ENCODE measurements around the gene AUP1. TPM values are rescaled to one million over a fixed set of nuclear protein-coding genes. Genes with fewer than 3 reads are reported as not detected.

AUP1 gene
- total RNA-seq, result 121 and 138 TPM in 2 replicates
- polyA plus RNA-seq, result 195 and 212 TPM in 2 replicates

- 1% methylated on average over 76 of the region's 87 CpGs for WGBS (ENCODE audit: low lambda C conversion rate, missing lambda C conversion rate)
- Histone ChIP-seq H3K79me2 (peaks cover 32% of the 10 kb centered on the region), H3K9me2 (replicated peaks; ENCODE audit: insufficient read depth) (no peaks in the 10 kb centered on the region), H3K4me1 (ENCODE audit: insufficient read depth) (no peaks in the 10 kb centered on the region), H3K27me3 (no peaks in the 10 kb centered on the region), H4K20me1 (ENCODE audit: insufficient read depth, poor library complexity, severe bottlenecking) (peaks cover 7% of the 10 kb centered on the region), H3K27ac (peak within 1 kb of the TSS; percentile 89), H3K9me3 (ENCODE audit: low read depth) (no peaks in the 10 kb centered on the region), H2AFZ (peak within 1 kb of the TSS; percentile 65), H3K4me3 (peak within 1 kb of the TSS; percentile 90), H3K4me2 (peak within 1 kb of the TSS; percentile 97), H3K36me3 (replicated peaks; ENCODE audit: insufficient read depth, low read depth) (no peaks in the 10 kb centered on the region)
- TF ChIP-seq EZH2phosphoT487 (IDR thresholded peaks at IDR 0.05; ENCODE audit: low read depth, severe bottlenecking, unreplicated experiment) (no peak), CTCF (IDR thresholded peaks at IDR 0.05; ENCODE audit: poor library complexity) (no peak)
- peak; percentile 99 for DNase-seq (ENCODE audit: low spot score)
Measured at GRCh38 chr2:74529357-74530238, at the start of gene AUP1, which contains the start of gene HTRA2. TSS of gene AUP1 (minus strand) at chr2:74529706. CDS start at chr2:74529629, 77 bp downstream. TSS of gene HTRA2 (plus strand) at chr2:74529933. CDS start at chr2:74530007, 74 bp downstream.

- 90% methylated on average over 3 of the region's 3 CpGs for WGBS (ENCODE audit: low lambda C conversion rate, missing lambda C conversion rate)
Measured at GRCh38 chr2:74578408-74578807, 48.9 kb upstream of the AUP1 start.

GRCh38 chr2:74577448-74577847 lies 47.9 kb upstream of the AUP1 start:
- WGBS (ENCODE audit: low lambda C conversion rate, missing lambda C conversion rate), result 60% methylated on average over 2 of the region's 2 CpGs
- H3K4me3 ChIP-seq, result no peak overlapping the region
- no peak for DNase-seq (ENCODE audit: low spot score)
- H3K79me2 ChIP-seq, result no peaks in the 10 kb centered on the region
- H3K27ac ChIP-seq, result peak overlapping the region; percentile 35
- H3K9me2 ChIP-seq (replicated peaks; ENCODE audit: insufficient read depth), result no peaks in the 10 kb centered on the region
- no peaks in the 10 kb centered on the region for H3K27me3 ChIP-seq
- H2AFZ ChIP-seq, result no peak overlapping the region
- no peaks in the 10 kb centered on the region for H4K20me1 ChIP-seq (ENCODE audit: insufficient read depth, poor library complexity, severe bottlenecking)
- H3K36me3 ChIP-seq (replicated peaks; ENCODE audit: insufficient read depth, low read depth), result no peaks in the 10 kb centered on the region
- TF ChIP-seq EZH2phosphoT487 (IDR thresholded peaks at IDR 0.05; ENCODE audit: low read depth, severe bottlenecking, unreplicated experiment), result no peak
- H3K9me3 ChIP-seq (ENCODE audit: low read depth), result no peaks in the 10 kb centered on the region
- H3K4me1 ChIP-seq (ENCODE audit: insufficient read depth), result no peaks in the 10 kb centered on the region
- H3K4me2 ChIP-seq, result no peak overlapping the region

More at GRCh38 chr2:74578408-74578807, 48.9 kb upstream of the AUP1 start:
- no peak for TF ChIP-seq CTCF (IDR thresholded peaks at IDR 0.05; ENCODE audit: poor library complexity)
- TF ChIP-seq EZH2 (IDR thresholded peaks at IDR 0.05; ENCODE audit: borderline replicate concordance), result no peak
- no peak for TF ChIP-seq EZH2phosphoT487 (IDR thresholded peaks at IDR 0.05; ENCODE audit: low read depth, severe bottlenecking, unreplicated experiment)
- no peaks in the 10 kb centered on the region for H3K27me3 ChIP-seq
- no peak for DNase-seq (ENCODE audit: low spot score)
- H3K36me3 ChIP-seq (replicated peaks; ENCODE audit: insufficient read depth, low read depth), result no peaks in the 10 kb centered on the region
- no peaks in the 10 kb centered on the region for H4K20me1 ChIP-seq (ENCODE audit: insufficient read depth, poor library complexity, severe bottlenecking)
- no peaks in the 10 kb centered on the region for H3K9me3 ChIP-seq (ENCODE audit: low read depth)
- no peaks in the 10 kb centered on the region for H3K79me2 ChIP-seq
- H3K9me2 ChIP-seq (replicated peaks; ENCODE audit: insufficient read depth), result no peaks in the 10 kb centered on the region
- H3K4me2 ChIP-seq, result no peak overlapping the region
- H2AFZ ChIP-seq, result no peak overlapping the region
- no peak overlapping the region for H3K4me3 ChIP-seq
- H3K4me1 ChIP-seq (ENCODE audit: insufficient read depth), result no peaks in the 10 kb centered on the region
- no peak overlapping the region for H3K27ac ChIP-seq

GRCh38 chr2:74576863-74577229 lies 47.3 kb upstream of the AUP1 start:
- Histone ChIP-seq H3K9me3 (ENCODE audit: low read depth) (no peaks in the 10 kb centered on the region), H3K79me2 (no peaks in the 10 kb centered on the region), H3K36me3 (replicated peaks; ENCODE audit: insufficient read depth, low read depth) (no peaks in the 10 kb centered on the region), H3K27me3 (no peaks in the 10 kb centered on the region), H3K4me3 (no peak overlapping the region), H3K4me2 (no peak overlapping the region), H2AFZ (no peak overlapping the region), H3K27ac (peak overlapping the region; percentile 35), H4K20me1 (ENCODE audit: insufficient read depth, poor library complexity, severe bottlenecking) (no peaks in the 10 kb centered on the region), H3K9me2 (replicated peaks; ENCODE audit: insufficient read depth) (no peaks in the 10 kb centered on the region), H3K4me1 (ENCODE audit: insufficient read depth) (no peaks in the 10 kb centered on the region)
- WGBS (ENCODE audit: low lambda C conversion rate, missing lambda C conversion rate), result 59% methylated on average over 1 of the region's 1 CpG
- TF ChIP-seq EZH2 (IDR thresholded peaks at IDR 0.05; ENCODE audit: borderline replicate concordance) (no peak), CTCF (IDR thresholded peaks at IDR 0.05; ENCODE audit: poor library complexity) (no peak), EZH2phosphoT487 (IDR thresholded peaks at IDR 0.05; ENCODE audit: low read depth, severe bottlenecking, unreplicated experiment) (no peak)
- DNase-seq (ENCODE audit: low spot score), result no peak

Measured in hepatocyte (in vitro differentiated cells).